H1 (cell line): ENCODE data around the gene ASXL3. TPM values are rescaled to one million over a fixed set of nuclear protein-coding genes. Genes with fewer than 3 reads are reported as not detected.

Source experiments
- polyA plus RNA-seq, 7 experiments: library from polyadenylated mRNA; depleted of rRNA in 3 of 7; stranded (reverse) in 5 of 7; unstranded in 2 of 7; fragments of >200 nt in 5 of 7; fragments of 200-250 nt in 2 of 7; gene quantifications; 1 replicate in 5 of 7; 2 replicates in 1 of 7; 4 replicates in 1 of 7; pipeline versions ENCODE4 v1.2.1 to v1.2.3, GENCODE V29; 2011 to 2013; ENCODE audit warnings: missing spikeins in 2 of 7, mixed read lengths in 2 of 7
- total RNA-seq: library from RNA; stranded (reverse); fragmentation: NEBNext Ultra II Directional; extraction: Animal tissue kit (Norgen Biotek cat#: 25700); gene quantifications from 2 replicates; pipeline ENCODE4 v1.2.1, GENCODE V29; 2021
- TF ChIP-seq, protein P1 (sequence below): fragments of 300-600 bp; sonication (generic); IDR thresholded peaks from 2 replicates; pipeline ENCODE4 v1.7.1; 2012; ENCODE audit warnings: low read length, moderate library complexity, mild to moderate bottlenecking, inconsistent platforms; ENCODE audit not compliant: insufficient replicate concordance

ASXL3 gene
- total and polyA plus RNA-seq, 2 of the 8 experiments (the other 6 are each of a cell fraction or from before 2014, with no cell fraction given) = 0.08 to 1.3 TPM

DNA sequence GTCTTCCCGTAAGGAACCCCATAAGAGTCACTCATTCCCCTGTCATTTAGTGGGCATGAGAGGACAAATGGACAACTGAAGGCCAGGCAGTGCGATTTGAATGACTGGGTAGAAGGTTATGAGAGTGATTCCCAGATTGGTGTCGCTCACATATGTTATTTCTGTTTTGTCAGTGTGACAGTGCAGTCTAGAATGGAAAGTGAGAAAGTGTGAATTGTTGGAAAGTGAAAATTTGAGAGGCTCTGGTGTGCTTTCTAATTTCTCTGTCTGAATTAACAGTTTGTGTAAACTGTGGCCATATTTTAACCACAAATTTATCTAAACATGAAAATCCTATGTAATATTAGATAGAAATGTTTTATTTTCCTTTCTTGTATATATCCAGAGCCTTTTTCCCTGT, 49.1 kb downstream of the ASXL3 start (continued):
- TF ChIP-seq, protein P1, sequence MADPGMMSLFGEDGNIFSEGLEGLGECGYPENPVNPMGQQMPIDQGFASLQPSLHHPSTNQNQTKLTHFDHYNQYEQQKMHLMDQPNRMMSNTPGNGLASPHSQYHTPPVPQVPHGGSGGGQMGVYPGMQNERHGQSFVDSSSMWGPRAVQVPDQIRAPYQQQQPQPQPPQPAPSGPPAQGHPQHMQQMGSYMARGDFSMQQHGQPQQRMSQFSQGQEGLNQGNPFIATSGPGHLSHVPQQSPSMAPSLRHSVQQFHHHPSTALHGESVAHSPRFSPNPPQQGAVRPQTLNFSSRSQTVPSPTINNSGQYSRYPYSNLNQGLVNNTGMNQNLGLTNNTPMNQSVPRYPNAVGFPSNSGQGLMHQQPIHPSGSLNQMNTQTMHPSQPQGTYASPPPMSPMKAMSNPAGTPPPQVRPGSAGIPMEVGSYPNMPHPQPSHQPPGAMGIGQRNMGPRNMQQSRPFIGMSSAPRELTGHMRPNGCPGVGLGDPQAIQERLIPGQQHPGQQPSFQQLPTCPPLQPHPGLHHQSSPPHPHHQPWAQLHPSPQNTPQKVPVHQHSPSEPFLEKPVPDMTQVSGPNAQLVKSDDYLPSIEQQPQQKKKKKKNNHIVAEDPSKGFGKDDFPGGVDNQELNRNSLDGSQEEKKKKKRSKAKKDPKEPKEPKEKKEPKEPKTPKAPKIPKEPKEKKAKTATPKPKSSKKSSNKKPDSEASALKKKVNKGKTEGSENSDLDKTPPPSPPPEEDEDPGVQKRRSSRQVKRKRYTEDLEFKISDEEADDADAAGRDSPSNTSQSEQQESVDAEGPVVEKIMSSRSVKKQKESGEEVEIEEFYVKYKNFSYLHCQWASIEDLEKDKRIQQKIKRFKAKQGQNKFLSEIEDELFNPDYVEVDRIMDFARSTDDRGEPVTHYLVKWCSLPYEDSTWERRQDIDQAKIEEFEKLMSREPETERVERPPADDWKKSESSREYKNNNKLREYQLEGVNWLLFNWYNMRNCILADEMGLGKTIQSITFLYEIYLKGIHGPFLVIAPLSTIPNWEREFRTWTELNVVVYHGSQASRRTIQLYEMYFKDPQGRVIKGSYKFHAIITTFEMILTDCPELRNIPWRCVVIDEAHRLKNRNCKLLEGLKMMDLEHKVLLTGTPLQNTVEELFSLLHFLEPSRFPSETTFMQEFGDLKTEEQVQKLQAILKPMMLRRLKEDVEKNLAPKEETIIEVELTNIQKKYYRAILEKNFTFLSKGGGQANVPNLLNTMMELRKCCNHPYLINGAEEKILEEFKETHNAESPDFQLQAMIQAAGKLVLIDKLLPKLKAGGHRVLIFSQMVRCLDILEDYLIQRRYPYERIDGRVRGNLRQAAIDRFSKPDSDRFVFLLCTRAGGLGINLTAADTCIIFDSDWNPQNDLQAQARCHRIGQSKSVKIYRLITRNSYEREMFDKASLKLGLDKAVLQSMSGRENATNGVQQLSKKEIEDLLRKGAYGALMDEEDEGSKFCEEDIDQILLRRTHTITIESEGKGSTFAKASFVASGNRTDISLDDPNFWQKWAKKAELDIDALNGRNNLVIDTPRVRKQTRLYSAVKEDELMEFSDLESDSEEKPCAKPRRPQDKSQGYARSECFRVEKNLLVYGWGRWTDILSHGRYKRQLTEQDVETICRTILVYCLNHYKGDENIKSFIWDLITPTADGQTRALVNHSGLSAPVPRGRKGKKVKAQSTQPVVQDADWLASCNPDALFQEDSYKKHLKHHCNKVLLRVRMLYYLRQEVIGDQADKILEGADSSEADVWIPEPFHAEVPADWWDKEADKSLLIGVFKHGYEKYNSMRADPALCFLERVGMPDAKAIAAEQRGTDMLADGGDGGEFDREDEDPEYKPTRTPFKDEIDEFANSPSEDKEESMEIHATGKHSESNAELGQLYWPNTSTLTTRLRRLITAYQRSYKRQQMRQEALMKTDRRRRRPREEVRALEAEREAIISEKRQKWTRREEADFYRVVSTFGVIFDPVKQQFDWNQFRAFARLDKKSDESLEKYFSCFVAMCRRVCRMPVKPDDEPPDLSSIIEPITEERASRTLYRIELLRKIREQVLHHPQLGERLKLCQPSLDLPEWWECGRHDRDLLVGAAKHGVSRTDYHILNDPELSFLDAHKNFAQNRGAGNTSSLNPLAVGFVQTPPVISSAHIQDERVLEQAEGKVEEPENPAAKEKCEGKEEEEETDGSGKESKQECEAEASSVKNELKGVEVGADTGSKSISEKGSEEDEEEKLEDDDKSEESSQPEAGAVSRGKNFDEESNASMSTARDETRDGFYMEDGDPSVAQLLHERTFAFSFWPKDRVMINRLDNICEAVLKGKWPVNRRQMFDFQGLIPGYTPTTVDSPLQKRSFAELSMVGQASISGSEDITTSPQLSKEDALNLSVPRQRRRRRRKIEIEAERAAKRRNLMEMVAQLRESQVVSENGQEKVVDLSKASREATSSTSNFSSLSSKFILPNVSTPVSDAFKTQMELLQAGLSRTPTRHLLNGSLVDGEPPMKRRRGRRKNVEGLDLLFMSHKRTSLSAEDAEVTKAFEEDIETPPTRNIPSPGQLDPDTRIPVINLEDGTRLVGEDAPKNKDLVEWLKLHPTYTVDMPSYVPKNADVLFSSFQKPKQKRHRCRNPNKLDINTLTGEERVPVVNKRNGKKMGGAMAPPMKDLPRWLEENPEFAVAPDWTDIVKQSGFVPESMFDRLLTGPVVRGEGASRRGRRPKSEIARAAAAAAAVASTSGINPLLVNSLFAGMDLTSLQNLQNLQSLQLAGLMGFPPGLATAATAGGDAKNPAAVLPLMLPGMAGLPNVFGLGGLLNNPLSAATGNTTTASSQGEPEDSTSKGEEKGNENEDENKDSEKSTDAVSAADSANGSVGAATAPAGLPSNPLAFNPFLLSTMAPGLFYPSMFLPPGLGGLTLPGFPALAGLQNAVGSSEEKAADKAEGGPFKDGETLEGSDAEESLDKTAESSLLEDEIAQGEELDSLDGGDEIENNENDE = no peak
